ENCODE data around the gene ELF4.
"Not testable (repeated sequence)": the region's sequence is repeated elsewhere in the genome, so short reads cannot be mapped to it uniquely, and the experiment has no call there.

The ELF4 gene

GRCh38 chrX:130115119-130115885, 5.0 kb upstream of the ELF4 start:
- DNase-seq = not testable (repeated sequence)

- DNase-seq = no peak
These were observed 3.9 kb upstream of the ELF4 start for GRCh38 chrX:130114141-130114588.

- DNase-seq = peak in 1 of 58 donors; percentile 8
These were observed 1.2 kb upstream of the ELF4 start for GRCh38 chrX:130111220-130112154.

- DNase-seq = peak in 1 of 58 donors; percentile 25
These were observed 593 bp downstream of the ELF4 start for GRCh38 chrX:130109429-130110378.

GRCh38 chrX:130108647-130109428, 1.5 kb downstream of the ELF4 start:
- DNase-seq = peak in 1 of 58 donors; percentile 3

GRCh38 chrX:130106071-130106470, 4.2 kb downstream of the ELF4 start:
- DNase-seq = peak in 1 of 58 donors; percentile 9

GRCh38 chrX:130105244-130105643, 5.1 kb downstream of the ELF4 start:
- no peak for DNase-seq

- no peak for DNase-seq
These were observed 6.7 kb downstream of the ELF4 start for GRCh38 chrX:130103605-130104004.

- DNase-seq = no peak
These were observed 10.1 kb downstream of the ELF4 start for GRCh38 chrX:130100180-130100579.

GRCh38 chrX:130098210-130098552, 12.1 kb downstream of the ELF4 start:
- no peak for DNase-seq

GRCh38 chrX:130097507-130098209, 12.6 kb downstream of the ELF4 start:
- no peak for DNase-seq

GRCh38 chrX:130095249-130096030, 14.9 kb downstream of the ELF4 start:
- no peak for DNase-seq

- no peak for DNase-seq
These were observed 15.6 kb downstream of the ELF4 start for GRCh38 chrX:130094696-130095095.

GRCh38 chrX:130093271-130093670, 17.0 kb downstream of the ELF4 start:
- DNase-seq = no peak

- peak in 4 of 58 donors; percentile 1 to 6 (median 3) for DNase-seq
These were observed 18.2 kb downstream of the ELF4 start for GRCh38 chrX:130091980-130092522.

- DNase-seq = no peak
These were observed 19.9 kb downstream of the ELF4 start for GRCh38 chrX:130090364-130090763.

- no peak for DNase-seq
These were observed 23.7 kb downstream of the ELF4 start for GRCh38 chrX:130086447-130087206.

Data from anterior cingulate cortex (tissue), 58 donors.